Measurements from ENCODE around the gene RAC2.

Gene RAC2

GRCh38 chr22:37215890-37216289 lies 28.2 kb downstream of the RAC2 start:
- DNase-seq: no peak

- no peak for DNase-seq
Measured at GRCh38 chr22:37214731-37215030, 29.4 kb downstream of the RAC2 start.

GRCh38 chr22:37213941-37214730 lies 29.9 kb downstream of the RAC2 start:
- peak in 1 of 2 donors; percentile 0 for DNase-seq

- no peak for DNase-seq
Measured at GRCh38 chr22:37213218-37213855, 30.7 kb downstream of the RAC2 start.

- no peak for DNase-seq
Measured at GRCh38 chr22:37212174-37212906, 31.7 kb downstream of the RAC2 start, which contains the start of gene SSTR3. Gene SSTR3 (minus strand): TSS chr22:37212477. CDS start chr22:37207803, 4,674 bp downstream.

- no peak for DNase-seq
Measured at GRCh38 chr22:37211866-37212173, 32.2 kb downstream of the RAC2 start.

- DNase-seq: no peak
Measured at GRCh38 chr22:37211075-37211865, 32.8 kb downstream of the RAC2 start.

- DNase-seq: peak in 1 of 2 donors; percentile 0
Measured at GRCh38 chr22:37210041-37210803, 33.8 kb downstream of the RAC2 start.

GRCh38 chr22:37209140-37209845 lies 34.8 kb downstream of the RAC2 start:
- DNase-seq: peak in 1 of 2 donors; percentile 1

- DNase-seq: peak in 1 of 2 donors; percentile 1
Measured at GRCh38 chr22:37208401-37209139, 35.5 kb downstream of the RAC2 start.

GRCh38 chr22:37207981-37208380 lies 36.1 kb downstream of the RAC2 start:
- DNase-seq: no peak

- DNase-seq: no peak
Measured at GRCh38 chr22:37206841-37207821, 36.9 kb downstream of the RAC2 start.

GRCh38 chr22:37206118-37206840 lies 37.8 kb downstream of the RAC2 start:
- DNase-seq: no peak

- no peak for DNase-seq
Measured at GRCh38 chr22:37205046-37205445, 39.0 kb downstream of the RAC2 start.

GRCh38 chr22:37204045-37204655 lies 39.9 kb downstream of the RAC2 start:
- no peak for DNase-seq

GRCh38 chr22:37203354-37204044 lies 40.6 kb downstream of the RAC2 start:
- no peak for DNase-seq

- no peak for DNase-seq
Measured at GRCh38 chr22:37202716-37203115, 41.4 kb downstream of the RAC2 start.

GRCh38 chr22:37202001-37202555 lies 42.0 kb downstream of the RAC2 start:
- DNase-seq: no peak
